HCT116 (cell line): ENCODE measurements around the gene POLA1. TPM values are rescaled to one million over a fixed set of nuclear protein-coding genes. Genes with fewer than 3 reads are reported as not detected.

Source experiments
- ATAC-seq: fragments of 200-7000 bp; cut with Tn5 transposase; 2 replicates; pipeline ENCODE4 v1.9.1; 2020; ENCODE audit warnings: mild to moderate bottlenecking, moderate library complexity
- BruUV-seq: library from RNA; stranded (reverse); fragments of 400-500 nt; replicated peaks from 2 replicates; lab custom pipeline; 2021; lab: Mats Ljungman, UMichigan
- CTCF ChIA-PET: fragments of 300-600 bp; sonication (Branson Sonifier 250); formaldehyde crosslinking; loops from one replicate; lab custom pipeline; 2021; ENCODE audit warnings: antibody characterized with exemption; lab: Charles Lee
- POLR2A ChIA-PET: fragments of 300-600, 350-600 bp; sonication (Branson Sonifier 250); formaldehyde crosslinking; loops from one replicate; lab custom pipeline; 2021; ENCODE audit warnings: antibody characterized with exemption; lab: Charles Lee
- RAD21 ChIA-PET, 2 experiments: fragments of 300-600 bp; sonication (Branson Sonifier 250); formaldehyde crosslinking; loops; one replicate each; lab custom pipeline; 2023; ENCODE audit warnings: low total read pairs in 2 of 2; ENCODE audit not compliant: uncharacterized antibody in 2 of 2, unreplicated experiment in 2 of 2, low non-redundant PET in 1 of 2; lab: Charles Lee
- DNase-seq: peaks from one replicate; pipeline ENCODE4 v3.0.0-alpha.2; 2010; ENCODE audit warnings: low read depth, low spot score
- H2AFZ ChIP-seq: fragments of 200-600 bp; shearing (Covaris generic), sonication (generic); 2 replicates; pipeline ENCODE4 v1.6.1; 2017; ENCODE audit warnings: low read depth, mixed run types, mixed read lengths, antibody characterized with exemption, low read length; ENCODE audit not compliant: poor library complexity, severe bottlenecking
- H3K27ac ChIP-seq: 2 replicates; pipeline ENCODE4 v1.5.1; 2012; ENCODE audit warnings: low read depth, low read length
- H3K27me3 ChIP-seq: fragments of 200-600 bp; sonication (generic); 2 replicates; pipeline ENCODE4 v1.6.1; 2016; ENCODE audit warnings: mixed run types, low read length, mixed read lengths; ENCODE audit not compliant: insufficient read depth
- H3K36me3 ChIP-seq, 2 experiments: fragments of 200-500 bp in 1 of 2; fragments of 200-600 bp in 1 of 2; sonication (Bioruptor generic) in 1 of 2; sonication (generic) in 1 of 2; 2 replicates each; pipeline versions ENCODE4 v1.5.1 to v1.6.1; 2014 to 2016; ENCODE audit warnings: low read length in 2 of 2, inconsistent platforms in 1 of 2, mixed read lengths in 1 of 2, mixed run types in 1 of 2; ENCODE audit not compliant: insufficient read depth in 2 of 2, control insufficient read depth in 1 of 2
- H3K4me1 ChIP-seq, 2 experiments: fragments of 200-600 bp in 1 of 2; sonication (generic) in 1 of 2; 2 replicates each; pipeline versions ENCODE4 v1.5.1 to v1.6.1; 2012 to 2017; ENCODE audit warnings: low read length in 2 of 2, inconsistent platforms in 1 of 2, mild to moderate bottlenecking in 1 of 2, mixed read lengths in 1 of 2, mixed run types in 1 of 2, moderate library complexity in 1 of 2; ENCODE audit not compliant: insufficient read depth in 2 of 2, control insufficient read depth in 1 of 2
- H3K4me2 ChIP-seq: fragments of 200-600 bp; sonication (generic); 2 replicates; pipeline ENCODE4 v1.6.1; 2017; ENCODE audit warnings: mixed run types, low read length, mixed read lengths
- H3K4me3 ChIP-seq, 2 experiments: fragments of 200-600 bp in 1 of 2; sonication (generic) in 1 of 2; replicated peaks in 1 of 2; 2 replicates each; pipeline ENCODE4 v1.5.1; 2011 to 2016; ENCODE audit warnings: low read length in 2 of 2, control low read depth in 1 of 2, low read depth in 1 of 2, mild to moderate bottlenecking in 1 of 2, mixed read lengths in 1 of 2, mixed run types in 1 of 2
- H3K79me2 ChIP-seq: fragments of 200-600 bp; sonication (generic); 2 replicates; pipeline ENCODE4 v1.6.1; 2017; ENCODE audit warnings: mild to moderate bottlenecking, mixed run types, low read length, moderate library complexity, mixed read lengths; ENCODE audit not compliant: insufficient read depth
- H3K9ac ChIP-seq: fragments of 200-600 bp; sonication (generic); 2 replicates; pipeline ENCODE4 v1.6.1; 2016; ENCODE audit warnings: low read length, mixed read lengths
- H3K9me2 ChIP-seq: fragments of 200-600 bp; sonication (generic), shearing (Covaris generic); 2 replicates; pipeline ENCODE4 v1.6.1; 2017; ENCODE audit warnings: mixed run types, mild to moderate bottlenecking, moderate library complexity; ENCODE audit not compliant: insufficient read depth
- H3K9me3 ChIP-seq, 2 experiments: fragments of 200-500 bp in 1 of 2; fragments of 200-600 bp in 1 of 2; sonication (Bioruptor generic) in 1 of 2; sonication (generic) in 1 of 2; 2 replicates each; pipeline ENCODE4 v1.6.1; 2014 to 2017; ENCODE audit warnings: low read length in 2 of 2, mixed read lengths in 2 of 2, inconsistent platforms in 1 of 2, low read depth in 1 of 2, mild to moderate bottlenecking in 1 of 2, mixed run types in 1 of 2, moderate library complexity in 1 of 2; ENCODE audit not compliant: control insufficient read depth in 1 of 2, insufficient read depth in 1 of 2
- H4K20me1 ChIP-seq: fragments of 200-600 bp; sonication (generic), shearing (Covaris generic); 2 replicates; pipeline ENCODE4 v1.6.1; 2017; ENCODE audit warnings: mixed run types, mild to moderate bottlenecking, moderate library complexity; ENCODE audit not compliant: insufficient read depth
- CEBPB ChIP-seq: IDR thresholded peaks from 2 replicates; pipeline ENCODE4 v1.6.1; 2012; ENCODE audit warnings: low read depth
- EGR1 ChIP-seq: IDR thresholded peaks from 2 replicates; pipeline ENCODE4 v1.6.1; 2012; ENCODE audit warnings: low read depth
- ELF1 ChIP-seq: IDR thresholded peaks from 2 replicates; pipeline ENCODE4 v1.6.1; 2012; ENCODE audit warnings: low read depth, borderline replicate concordance
- EZH2 ChIP-seq: fragments of 200-600 bp; sonication (generic); IDR thresholded peaks from 2 replicates; pipeline ENCODE4 v1.6.1; 2017; ENCODE audit warnings: antibody characterized with exemption, mixed run types
- EZH2phosphoT487 ChIP-seq: fragments of 200-600 bp; IDR thresholded peaks from 2 replicates; pipeline ENCODE4 v1.6.1; 2018; ENCODE audit warnings: antibody characterized with exemption, borderline replicate concordance
- FOSL1 ChIP-seq: IDR thresholded peaks from 2 replicates; pipeline ENCODE4 v1.6.1; 2012; ENCODE audit warnings: low read depth
- JUND ChIP-seq: IDR thresholded peaks from 2 replicates; pipeline ENCODE4 v1.6.1; 2012
- POLR2AphosphoS5 ChIP-seq: IDR thresholded peaks from 2 replicates; pipeline ENCODE4 v1.6.1; 2011; ENCODE audit warnings: mild to moderate bottlenecking, low read depth, low read length, moderate library complexity
- SIN3A ChIP-seq: IDR thresholded peaks from 2 replicates; pipeline ENCODE4 v1.6.1; 2012; ENCODE audit warnings: low read depth
- SP1 ChIP-seq: IDR thresholded peaks from 2 replicates; pipeline ENCODE4 v1.6.1; 2012; ENCODE audit warnings: low read depth
- TCF7L2 ChIP-seq: IDR thresholded peaks from 2 replicates; pipeline ENCODE4 v1.7.0; 2011; ENCODE audit warnings: borderline replicate concordance, inconsistent platforms; ENCODE audit not compliant: insufficient read depth, insufficient read length; ENCODE audit errors: extremely low read depth
- ZNF274 ChIP-seq: fragments of 200-500 bp; sonication (Bioruptor generic); IDR thresholded peaks from 2 replicates; pipeline ENCODE4 v1.6.1; 2014; ENCODE audit warnings: mild to moderate bottlenecking, low read depth, low read length, inconsistent platforms
- intact Hi-C: fragments of 100-400 bp; cut with micrococcal nuclease; formaldehyde crosslinking; loops from 2 replicates; pipeline ENCODE4 v1.10.0; 2022
- total RNA-seq: library from RNA; stranded (reverse); gene quantifications from one replicate; pipeline ENCODE4 v1.2.1, GENCODE V29; 2021; ENCODE audit not compliant: unreplicated experiment
- TF ChIP-seq, protein P1 (sequence below), 3 experiments: fragments of 200-600 bp in 1 of 3; sonication (generic) in 1 of 3; IDR thresholded peaks in 2 of 3; conservative IDR thresholded peaks in 1 of 3; 2 replicates each; pipeline ENCODE4 v1.5.1; 2012 to 2017; ENCODE audit warnings: low read depth in 2 of 3, low read length in 2 of 3, antibody characterized with exemption in 1 of 3, borderline replicate concordance in 1 of 3, control low read depth in 1 of 3, mild to moderate bottlenecking in 1 of 3, mixed read lengths in 1 of 3, mixed run types in 1 of 3, moderate library complexity in 1 of 3; ENCODE audit not compliant: insufficient read depth in 1 of 3
- TF ChIP-seq, protein P2 (sequence below): IDR thresholded peaks from 2 replicates; pipeline ENCODE4 v1.6.1; 2012
- TF ChIP-seq, protein P3 (sequence below): IDR thresholded peaks from 2 replicates; pipeline ENCODE4 v1.6.1; 2012; ENCODE audit warnings: low read depth

Gene POLA1
- total RNA-seq, 1 experiment from 2014 or later = 27.0 TPM

DNA sequence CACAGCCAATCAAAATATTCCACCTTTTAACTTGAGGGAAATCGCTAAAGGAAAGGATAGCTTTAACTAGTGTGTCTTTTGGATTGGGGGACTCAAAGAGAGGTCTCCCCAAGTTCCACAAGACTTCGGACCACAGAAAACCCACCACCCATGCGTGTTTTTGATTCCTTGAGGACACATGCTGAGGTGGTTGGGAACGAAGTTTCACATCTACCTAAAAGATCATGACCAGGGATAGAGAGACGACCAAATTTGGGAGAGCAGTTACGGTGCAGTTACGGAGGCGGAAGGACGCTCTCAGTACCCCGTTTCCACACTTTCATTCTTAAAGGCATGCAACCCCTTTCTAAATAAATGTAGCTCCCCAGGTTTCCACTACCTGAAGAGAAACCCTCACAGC is 47.7 kb upstream of the POLA1 start (continued):
- TF ChIP-seq TCF7L2 (no peak), SP1 (no peak), EZH2 (no peak), EGR1 (no peak), EZH2phosphoT487 (no peak)
- TF ChIP-seq, protein P1, sequence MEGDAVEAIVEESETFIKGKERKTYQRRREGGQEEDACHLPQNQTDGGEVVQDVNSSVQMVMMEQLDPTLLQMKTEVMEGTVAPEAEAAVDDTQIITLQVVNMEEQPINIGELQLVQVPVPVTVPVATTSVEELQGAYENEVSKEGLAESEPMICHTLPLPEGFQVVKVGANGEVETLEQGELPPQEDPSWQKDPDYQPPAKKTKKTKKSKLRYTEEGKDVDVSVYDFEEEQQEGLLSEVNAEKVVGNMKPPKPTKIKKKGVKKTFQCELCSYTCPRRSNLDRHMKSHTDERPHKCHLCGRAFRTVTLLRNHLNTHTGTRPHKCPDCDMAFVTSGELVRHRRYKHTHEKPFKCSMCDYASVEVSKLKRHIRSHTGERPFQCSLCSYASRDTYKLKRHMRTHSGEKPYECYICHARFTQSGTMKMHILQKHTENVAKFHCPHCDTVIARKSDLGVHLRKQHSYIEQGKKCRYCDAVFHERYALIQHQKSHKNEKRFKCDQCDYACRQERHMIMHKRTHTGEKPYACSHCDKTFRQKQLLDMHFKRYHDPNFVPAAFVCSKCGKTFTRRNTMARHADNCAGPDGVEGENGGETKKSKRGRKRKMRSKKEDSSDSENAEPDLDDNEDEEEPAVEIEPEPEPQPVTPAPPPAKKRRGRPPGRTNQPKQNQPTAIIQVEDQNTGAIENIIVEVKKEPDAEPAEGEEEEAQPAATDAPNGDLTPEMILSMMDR (IDR thresholded peaks at IDR 0.05 in 2 of 3, conservative IDR thresholded peaks at IDR 0.05 in 1 of 3; ENCODE audit: borderline replicate concordance in 1 of 3, insufficient read depth in 1 of 3, low read depth in 2 of 3, low read length in 2 of 3) = no peak

DNA sequence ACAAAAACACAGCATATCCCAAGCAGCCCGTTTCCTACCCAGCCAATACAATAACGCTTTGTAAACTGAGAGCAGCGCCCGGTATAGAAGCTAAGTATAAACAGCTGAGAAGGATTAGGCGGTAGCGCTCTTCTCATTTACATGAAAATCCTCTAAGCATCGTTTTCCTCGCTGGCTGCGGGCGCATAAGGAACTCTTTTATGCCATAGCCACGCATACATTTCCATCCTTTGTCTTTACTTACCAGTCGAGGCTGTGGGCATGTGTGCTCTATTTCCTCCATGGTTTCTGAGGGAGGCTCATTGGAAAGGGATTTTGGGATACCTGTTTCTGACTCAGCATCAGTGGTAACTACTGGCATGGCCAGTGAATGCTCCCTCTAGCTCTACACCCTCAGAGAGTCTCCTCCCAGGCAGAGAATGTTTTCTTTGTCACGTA is 47.0 kb upstream of the POLA1 start:
- no peaks in the 10 kb centered on the region for H4K20me1 ChIP-seq
- H3K4me2 ChIP-seq = no peak overlapping the region
- BruUV-seq = no TSS peak
- ATAC-seq (no peak), DNase-seq (no peak)
- intact Hi-C loops = no loop called here
- H3K4me1 ChIP-seq = no peaks in the 10 kb centered on the region
- H3K4me3 ChIP-seq = no peak overlapping the region
- no peaks in the 10 kb centered on the region for H3K36me3 ChIP-seq
- H3K79me2 ChIP-seq = no peaks in the 10 kb centered on the region
- ChIA-PET RAD21 (no interaction called here), CTCF (no interaction called here), POLR2A (no interaction called here)
- no peak overlapping the region for H3K27ac ChIP-seq
- H3K9me2 ChIP-seq = no peaks in the 10 kb centered on the region
- no peak for TF ChIP-seq FOSL1
- no peak for TF ChIP-seq POLR2AphosphoS5
- TF ChIP-seq EZH2 = no peak
- no peak for TF ChIP-seq ELF1
- no peak for TF ChIP-seq SIN3A
- TF ChIP-seq, protein P2, sequence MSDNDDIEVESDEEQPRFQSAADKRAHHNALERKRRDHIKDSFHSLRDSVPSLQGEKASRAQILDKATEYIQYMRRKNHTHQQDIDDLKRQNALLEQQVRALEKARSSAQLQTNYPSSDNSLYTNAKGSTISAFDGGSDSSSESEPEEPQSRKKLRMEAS = no peak
- no peak for TF ChIP-seq SP1
- TF ChIP-seq ZNF274 = no peak
- TF ChIP-seq JUND = no peak
- no peak for TF ChIP-seq CEBPB
- TF ChIP-seq, protein P3, sequence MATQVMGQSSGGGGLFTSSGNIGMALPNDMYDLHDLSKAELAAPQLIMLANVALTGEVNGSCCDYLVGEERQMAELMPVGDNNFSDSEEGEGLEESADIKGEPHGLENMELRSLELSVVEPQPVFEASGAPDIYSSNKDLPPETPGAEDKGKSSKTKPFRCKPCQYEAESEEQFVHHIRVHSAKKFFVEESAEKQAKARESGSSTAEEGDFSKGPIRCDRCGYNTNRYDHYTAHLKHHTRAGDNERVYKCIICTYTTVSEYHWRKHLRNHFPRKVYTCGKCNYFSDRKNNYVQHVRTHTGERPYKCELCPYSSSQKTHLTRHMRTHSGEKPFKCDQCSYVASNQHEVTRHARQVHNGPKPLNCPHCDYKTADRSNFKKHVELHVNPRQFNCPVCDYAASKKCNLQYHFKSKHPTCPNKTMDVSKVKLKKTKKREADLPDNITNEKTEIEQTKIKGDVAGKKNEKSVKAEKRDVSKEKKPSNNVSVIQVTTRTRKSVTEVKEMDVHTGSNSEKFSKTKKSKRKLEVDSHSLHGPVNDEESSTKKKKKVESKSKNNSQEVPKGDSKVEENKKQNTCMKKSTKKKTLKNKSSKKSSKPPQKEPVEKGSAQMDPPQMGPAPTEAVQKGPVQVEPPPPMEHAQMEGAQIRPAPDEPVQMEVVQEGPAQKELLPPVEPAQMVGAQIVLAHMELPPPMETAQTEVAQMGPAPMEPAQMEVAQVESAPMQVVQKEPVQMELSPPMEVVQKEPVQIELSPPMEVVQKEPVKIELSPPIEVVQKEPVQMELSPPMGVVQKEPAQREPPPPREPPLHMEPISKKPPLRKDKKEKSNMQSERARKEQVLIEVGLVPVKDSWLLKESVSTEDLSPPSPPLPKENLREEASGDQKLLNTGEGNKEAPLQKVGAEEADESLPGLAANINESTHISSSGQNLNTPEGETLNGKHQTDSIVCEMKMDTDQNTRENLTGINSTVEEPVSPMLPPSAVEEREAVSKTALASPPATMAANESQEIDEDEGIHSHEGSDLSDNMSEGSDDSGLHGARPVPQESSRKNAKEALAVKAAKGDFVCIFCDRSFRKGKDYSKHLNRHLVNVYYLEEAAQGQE = no peak
- no peak for TF ChIP-seq EGR1
- no peak overlapping the region for H3K9ac ChIP-seq
- no peak overlapping the region for H2AFZ ChIP-seq
- no peaks in the 10 kb centered on the region for H3K9me3 ChIP-seq
- H3K27me3 ChIP-seq = no peaks in the 10 kb centered on the region
